ENCODE measurements around the gene ATRNL1.

Gene ATRNL1

GRCh38 chr10:115861455-115861854 is 768.3 kb downstream of the ATRNL1 start:
- no peak overlapping the region for H3K4me3 ChIP-seq (replicated peaks; ENCODE audit: low read depth, low read length)
- no peak for TF ChIP-seq CTCF (IDR thresholded peaks at IDR 0.05; ENCODE audit: low read length, missing control alignments)
- no peak for DNase-seq (ENCODE audit: low read depth)

- no peak overlapping the region for H3K4me3 ChIP-seq (replicated peaks; ENCODE audit: low read depth, low read length)
Measured at GRCh38 chr10:115861864-115862263, 768.7 kb downstream of the ATRNL1 start.

GRCh38 chr10:115866174-115866573 is 773.0 kb downstream of the ATRNL1 start:
- no peak for DNase-seq (ENCODE audit: low read depth)
- TF ChIP-seq CTCF (IDR thresholded peaks at IDR 0.05; ENCODE audit: low read length, missing control alignments), result no peak
- no peak overlapping the region for H3K4me3 ChIP-seq (replicated peaks; ENCODE audit: low read depth, low read length)

More at GRCh38 chr10:115861864-115862263, 768.7 kb downstream of the ATRNL1 start:
- no peak for DNase-seq (ENCODE audit: low read depth)
- TF ChIP-seq CTCF (IDR thresholded peaks at IDR 0.05; ENCODE audit: low read length, missing control alignments), result no peak

- TF ChIP-seq CTCF (IDR thresholded peaks at IDR 0.05; ENCODE audit: low read length, missing control alignments), result no peak
- H3K4me3 ChIP-seq (replicated peaks; ENCODE audit: low read depth, low read length), result no peak overlapping the region
- no peak for DNase-seq (ENCODE audit: low read depth)
Measured at GRCh38 chr10:115866691-115867090, 773.5 kb downstream of the ATRNL1 start.

- no peak overlapping the region for H3K4me3 ChIP-seq (replicated peaks; ENCODE audit: low read depth, low read length)
- no peak for DNase-seq (ENCODE audit: low read depth)
- no peak for TF ChIP-seq CTCF (IDR thresholded peaks at IDR 0.05; ENCODE audit: low read length, missing control alignments)
Measured at GRCh38 chr10:115867305-115867704, 774.1 kb downstream of the ATRNL1 start.

- DNase-seq (ENCODE audit: low read depth), result no peak
- TF ChIP-seq CTCF (IDR thresholded peaks at IDR 0.05; ENCODE audit: low read length, missing control alignments), result no peak
- no peak overlapping the region for H3K4me3 ChIP-seq (replicated peaks; ENCODE audit: low read depth, low read length)
Measured at GRCh38 chr10:115871855-115872254, 778.7 kb downstream of the ATRNL1 start.

GRCh38 chr10:115875172-115875571 is 782.0 kb downstream of the ATRNL1 start:
- TF ChIP-seq CTCF (IDR thresholded peaks at IDR 0.05; ENCODE audit: low read length, missing control alignments), result no peak
- no peak for DNase-seq (ENCODE audit: low read depth)

More at GRCh38 chr10:115875172-115875571, 782.0 kb downstream of the ATRNL1 start:
- H3K4me3 ChIP-seq (replicated peaks; ENCODE audit: low read depth, low read length), result no peak overlapping the region

All from fibroblast of pulmonary artery (primary cell).